Mammary epithelial cell (primary cell): ENCODE data around the gene E2F4.

Experiments used
- CTCF ChIP-seq, 2 donors: IDR thresholded peaks in 1 of 2; conservative IDR thresholded peaks in 1 of 2; 2 replicates each; pipeline ENCODE4 v1.5.1; 2011 to 2012; ENCODE audit warnings: inconsistent platforms in 2 of 2, low read length in 2 of 2, mild to moderate bottlenecking in 2 of 2, control low read depth in 1 of 2, low read depth in 1 of 2; ENCODE audit not compliant: insufficient read depth in 1 of 2; ENCODE audit errors: extremely low read depth in 1 of 2
- EZH2 ChIP-seq: IDR thresholded peaks from 2 replicates; pipeline ENCODE4 v1.6.1; 2012; ENCODE audit warnings: low read length, inconsistent platforms, borderline replicate concordance

DNA sequence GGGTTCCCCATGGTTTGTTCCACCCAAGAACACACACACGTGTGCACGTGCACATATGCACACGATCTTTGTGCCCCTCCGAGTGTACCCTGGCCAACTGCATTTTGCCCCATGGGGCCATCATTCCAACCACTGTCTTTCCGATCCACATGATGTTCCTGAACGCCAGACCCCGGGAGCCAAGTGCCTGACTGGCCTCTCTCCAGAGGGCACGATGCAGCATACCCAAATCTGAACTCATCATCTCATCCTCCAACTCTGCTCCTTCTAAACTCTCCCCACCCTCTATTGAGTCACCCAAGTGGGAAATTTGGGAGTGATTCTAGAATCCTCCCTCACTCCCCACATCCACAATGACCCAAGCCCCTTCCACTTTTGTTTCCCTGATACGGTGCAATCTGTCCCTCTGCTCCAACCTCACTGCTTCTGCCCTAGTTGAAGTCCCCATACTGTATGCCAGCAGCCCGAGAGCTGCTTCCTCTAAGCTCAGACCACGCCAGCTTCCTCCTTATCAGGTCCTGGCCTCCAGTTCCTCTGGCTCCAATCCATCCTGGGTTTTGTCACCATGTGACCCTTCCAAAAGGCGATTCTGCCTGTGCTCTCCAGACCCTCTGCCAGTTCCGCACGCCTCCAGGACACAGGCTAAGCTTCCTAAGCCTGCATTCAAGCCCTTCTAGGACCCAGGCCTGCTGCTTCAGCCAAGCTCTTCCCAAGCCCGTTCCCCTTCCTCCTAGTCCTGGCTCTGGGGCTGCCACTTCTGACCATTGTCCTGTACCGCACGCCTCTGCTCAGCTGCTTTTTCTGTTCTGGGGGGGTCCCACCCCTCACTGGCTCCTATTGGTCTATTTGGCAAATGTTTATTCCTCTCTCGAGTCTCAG, 24.9 kb downstream of the E2F4 start:
- TF ChIP-seq CTCF (conservative IDR thresholded peaks at IDR 0.05 in 1 of 2, IDR thresholded peaks at IDR 0.05 in 1 of 2; ENCODE audit: extremely low read depth in 1 of 2, insufficient read depth in 1 of 2, low read depth in 1 of 2, low read length in 2 of 2) (no peak), EZH2 (no peak)
